ENCODE measurements around the gene VIM.
A peak's percentile ranks its signal among the peaks of the same experiment; 100 is the strongest.

The VIM gene

DNA sequence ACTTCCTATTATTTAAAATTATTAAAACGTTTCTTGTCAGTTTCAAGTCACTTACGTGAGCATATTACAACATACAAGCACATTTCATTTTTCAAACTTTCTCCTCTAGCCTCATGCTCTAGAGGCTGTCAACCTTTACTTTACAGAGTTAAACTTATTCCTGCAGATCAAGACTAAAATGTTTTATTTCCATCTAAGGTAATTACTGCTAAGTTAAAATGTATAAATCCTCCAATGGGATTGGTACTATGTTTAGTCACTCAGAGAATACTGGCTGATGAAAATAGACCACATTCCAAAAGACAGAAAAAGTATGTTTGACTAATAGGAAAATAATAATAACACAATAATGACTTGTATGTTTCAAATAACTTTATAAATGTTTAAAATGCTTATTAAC is 18.2 kb upstream of the VIM start:
- no peak for DNase-seq (ENCODE audit: low spot score)

DNA sequence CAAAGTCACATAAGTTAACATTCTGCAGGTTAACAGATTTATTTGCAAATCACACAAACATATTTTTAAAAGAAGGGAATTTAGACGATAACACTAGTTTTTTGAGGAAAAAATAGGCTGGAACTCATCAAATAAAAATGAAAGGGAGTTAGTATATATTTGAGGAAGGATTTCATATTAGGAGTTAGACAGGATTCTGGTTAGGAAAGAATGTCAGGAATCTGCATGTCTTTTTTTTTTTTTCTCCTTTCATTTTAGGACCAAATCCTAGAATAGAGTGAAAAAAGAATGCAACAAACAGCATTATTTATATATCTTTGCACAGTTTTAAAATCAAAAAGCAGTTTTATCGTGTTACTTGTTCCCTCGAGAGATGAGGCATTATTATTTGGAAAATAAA is 17.7 kb upstream of the VIM start:
- DNase-seq (ENCODE audit: low spot score) = no peak

DNA sequence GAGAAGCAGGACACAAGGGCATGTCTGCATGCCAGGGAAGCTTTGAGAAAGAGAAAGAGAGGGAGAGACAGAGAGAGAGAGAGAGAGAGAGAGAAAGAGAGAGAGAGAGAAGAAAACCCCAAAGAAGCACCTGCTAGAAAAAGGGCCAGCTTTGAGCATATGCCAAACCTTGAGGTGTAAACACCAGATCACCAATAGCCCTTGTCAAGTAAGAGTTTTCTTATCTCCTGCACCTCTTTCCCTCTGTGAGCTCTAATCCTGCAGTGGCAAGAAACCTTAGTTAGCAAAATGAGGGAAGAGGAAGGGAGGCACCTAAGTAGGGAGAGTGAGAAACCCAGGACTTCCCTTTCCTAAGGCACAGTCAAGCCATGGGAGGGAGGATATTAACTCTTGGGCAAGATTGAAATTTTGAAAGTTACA is 15.2 kb upstream of the VIM start:
- no peak for DNase-seq (ENCODE audit: low spot score)

DNA sequence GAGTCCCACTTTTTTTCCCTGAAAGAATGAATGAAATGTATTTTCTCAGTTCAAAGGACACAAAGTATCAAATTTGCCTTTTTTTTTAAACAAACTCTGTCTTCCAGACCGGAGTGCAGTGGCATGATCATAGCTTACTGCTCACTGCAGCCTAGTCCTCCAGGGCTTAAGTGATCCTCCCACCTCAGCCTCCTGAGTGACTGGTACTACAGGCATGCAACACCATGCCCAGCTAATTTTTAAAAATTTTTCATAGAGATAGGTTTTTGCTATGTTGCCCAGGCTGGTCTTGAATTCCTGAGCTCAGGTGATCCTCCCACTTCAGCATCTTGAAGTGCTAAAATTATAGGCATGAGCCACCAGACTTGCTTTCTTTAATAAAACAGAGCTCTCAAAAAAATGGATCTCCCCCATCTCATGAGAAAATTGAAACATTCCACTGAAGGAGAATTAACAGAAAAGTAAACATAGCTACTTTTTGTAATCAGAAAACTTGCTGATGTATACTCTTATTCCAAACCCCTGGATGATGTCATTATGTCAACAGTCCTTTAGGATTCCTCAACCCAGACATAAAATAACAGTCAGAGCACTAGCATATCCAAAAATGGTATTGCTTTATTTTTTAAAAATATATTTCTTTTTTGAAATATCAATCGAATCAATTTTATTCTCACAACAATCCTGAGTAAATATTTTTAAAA is 14.2 kb upstream of the VIM start:
- no peak for DNase-seq (ENCODE audit: low spot score)

DNA sequence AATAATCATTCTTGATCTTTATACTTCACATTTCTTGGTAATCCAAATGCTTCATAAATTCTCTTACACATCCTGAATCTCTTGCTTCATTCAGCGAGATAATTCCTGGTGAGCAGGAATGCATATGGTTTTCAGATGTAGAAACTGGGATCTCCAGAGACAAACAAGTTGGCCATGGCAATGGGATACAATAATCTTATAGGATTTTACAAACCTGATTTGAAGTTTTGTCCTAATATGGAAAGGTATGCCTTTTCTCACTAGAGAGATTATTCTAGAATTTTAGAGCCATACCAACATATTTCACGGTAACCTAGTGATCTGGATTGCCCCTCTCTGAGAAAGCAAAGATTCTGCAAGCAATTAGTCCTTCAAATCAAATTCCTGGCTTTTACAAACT is 13.5 kb upstream of the VIM start:
- DNase-seq (ENCODE audit: low spot score) = no peak

DNA sequence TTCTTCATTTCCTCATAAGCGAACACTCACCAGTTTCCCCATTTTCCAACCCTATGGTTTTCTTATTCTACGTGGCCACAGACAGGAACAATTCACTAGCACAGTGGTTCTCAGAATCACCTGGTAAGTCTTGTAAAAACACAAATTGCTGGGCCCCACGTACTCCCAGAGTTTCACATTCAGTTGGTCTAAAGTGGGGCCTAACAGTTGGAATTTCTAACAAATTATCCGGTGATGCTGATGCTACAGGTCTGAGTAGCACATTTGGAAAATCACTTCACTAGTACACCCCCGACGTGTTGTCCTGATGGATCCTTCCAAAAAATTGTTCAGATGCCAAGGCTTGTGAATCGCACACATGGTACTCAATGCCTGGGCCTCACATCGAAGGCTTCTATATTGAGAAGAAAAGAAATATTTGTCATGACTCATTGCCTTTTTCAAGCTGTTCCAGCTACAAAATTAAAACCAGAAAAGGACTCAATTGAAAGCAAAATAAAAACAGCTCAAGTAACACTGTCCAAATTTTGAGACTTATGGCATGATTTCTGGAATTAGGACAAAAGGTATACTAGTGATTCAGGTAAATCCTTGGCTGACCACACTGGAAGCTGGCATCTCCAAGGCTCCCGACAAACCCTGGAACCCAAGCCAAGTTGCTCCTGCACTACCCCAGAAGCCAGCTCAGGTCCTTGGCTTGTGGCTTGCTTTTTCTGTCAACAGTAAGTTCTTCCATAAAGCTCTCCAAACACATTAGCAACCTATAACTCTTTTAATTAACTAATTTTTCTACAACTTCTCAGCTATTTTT is 12.9 kb upstream of the VIM start:
- DNase-seq (ENCODE audit: low spot score) = no peak

DNA sequence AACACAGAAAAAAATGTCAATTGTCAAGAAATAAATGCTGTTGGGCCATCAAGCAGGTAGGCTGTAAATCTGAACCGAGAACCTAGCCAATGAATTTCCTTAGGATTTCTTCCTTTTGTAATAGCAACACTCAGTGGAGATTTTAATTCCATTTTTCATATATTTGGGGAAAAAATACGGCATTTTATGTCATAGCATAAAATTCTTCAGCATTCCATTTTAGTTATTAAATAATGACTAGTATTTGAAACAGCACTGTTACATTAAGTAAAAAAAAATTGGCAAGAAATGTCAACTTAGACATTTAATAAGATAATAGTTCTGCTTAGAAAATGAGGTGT is 12.3 kb upstream of the VIM start:
- DNase-seq (ENCODE audit: low spot score) = no peak

DNA sequence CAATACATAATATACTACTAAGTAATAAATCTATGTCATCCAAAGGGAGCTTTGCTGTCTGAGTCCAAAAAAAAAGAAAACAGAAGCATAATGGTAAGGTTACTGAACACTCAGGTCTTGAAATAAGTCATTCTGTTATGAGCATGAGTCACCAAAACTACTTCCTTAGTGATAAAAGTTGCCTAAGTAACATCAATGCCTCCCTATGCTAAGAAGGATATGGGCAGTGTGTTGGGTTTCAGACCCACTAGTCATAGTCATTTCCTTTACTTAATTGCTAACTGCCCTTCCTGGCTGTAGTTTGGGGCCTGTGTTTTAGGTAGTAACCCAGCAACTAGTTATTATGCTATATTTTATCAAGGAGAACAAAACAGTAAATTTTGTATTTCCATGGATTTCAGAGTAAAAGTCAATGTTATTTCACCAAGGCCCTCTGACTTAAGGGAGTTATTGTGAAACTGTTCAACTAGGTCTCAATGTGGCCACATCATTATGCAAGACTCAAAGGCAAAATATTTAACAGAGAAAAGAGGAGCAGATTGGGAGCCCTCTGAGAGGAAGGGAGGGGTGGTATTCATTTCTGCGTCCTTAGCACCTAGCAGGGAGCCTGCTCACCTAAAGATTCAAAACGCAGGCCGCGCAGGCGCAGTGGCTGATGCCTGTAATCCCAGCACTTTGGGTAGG is 11.7 kb upstream of the VIM start:
- DNase-seq (ENCODE audit: low spot score) = no peak

DNA sequence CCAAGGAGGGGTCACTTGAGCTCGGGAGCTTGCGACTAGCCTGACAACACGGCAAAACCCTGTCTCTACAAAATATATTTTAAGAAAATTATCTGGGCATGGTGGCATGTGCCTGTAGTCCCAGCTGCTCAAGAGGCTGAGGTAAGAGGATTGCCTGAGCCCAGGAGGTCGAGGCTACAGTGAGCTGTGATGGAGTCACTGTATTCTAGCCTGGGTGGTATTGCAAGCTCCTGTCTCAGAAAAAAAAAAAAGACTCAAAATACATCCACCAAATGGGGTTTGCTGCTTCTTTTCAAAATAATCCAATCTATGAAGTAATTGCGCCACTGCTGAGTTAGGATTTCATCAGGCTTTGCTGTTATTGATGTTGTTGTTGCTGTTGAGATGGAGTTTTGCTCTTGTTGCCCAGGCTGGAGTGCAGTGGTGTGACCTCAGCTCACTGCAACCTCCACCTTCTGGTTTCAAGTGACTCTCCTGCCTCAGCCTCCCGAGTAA is 11.1 kb upstream of the VIM start:
- DNase-seq (ENCODE audit: low spot score) = no peak

DNA sequence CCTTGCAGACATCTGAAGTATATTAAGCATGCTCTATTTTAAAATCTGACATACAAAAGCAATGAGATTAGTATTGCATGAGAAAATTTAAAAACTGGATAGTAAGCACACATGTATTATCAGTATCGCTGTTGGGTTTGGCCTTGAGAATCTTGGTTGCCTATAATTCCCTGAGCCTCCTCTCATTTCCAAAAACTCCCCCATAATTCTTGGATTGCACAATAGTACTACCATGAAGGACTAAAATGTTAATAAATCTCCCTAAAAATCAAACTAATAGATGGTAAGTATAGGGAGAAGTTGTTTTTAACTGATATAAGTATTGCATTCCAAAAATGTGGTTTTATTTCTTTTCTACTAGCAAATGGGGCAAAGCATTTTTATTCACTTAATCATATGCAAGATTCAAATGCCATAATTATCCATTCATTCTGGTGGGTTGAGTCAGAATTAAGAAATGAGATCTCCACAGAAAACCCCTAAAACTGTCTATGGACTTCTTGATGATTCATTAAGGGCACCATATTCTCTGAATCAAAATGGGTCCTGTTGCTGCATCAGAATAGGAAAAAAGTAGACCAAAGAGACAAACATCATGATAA is 10.3 kb upstream of the VIM start:
- no peak for DNase-seq (ENCODE audit: low spot score)

DNA sequence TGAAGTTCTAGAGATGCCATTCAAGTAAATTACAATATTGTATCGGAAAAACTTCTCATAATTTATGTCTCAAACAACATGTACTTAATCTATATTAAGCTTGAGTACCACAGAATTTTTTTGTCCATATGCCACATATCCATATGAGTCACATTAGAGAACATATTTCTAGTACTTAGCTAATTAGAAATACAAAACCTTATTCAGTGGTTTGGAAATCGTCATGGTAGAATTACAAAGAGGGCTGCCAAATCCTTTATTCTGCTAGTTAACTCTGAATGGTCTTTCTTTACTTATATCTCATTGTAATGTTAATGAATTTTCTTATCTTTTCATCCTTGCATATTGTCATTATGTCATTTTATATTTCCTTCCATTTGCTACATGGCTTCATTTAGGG is 9.0 kb upstream of the VIM start:
- no peak for DNase-seq (ENCODE audit: low spot score)

DNA sequence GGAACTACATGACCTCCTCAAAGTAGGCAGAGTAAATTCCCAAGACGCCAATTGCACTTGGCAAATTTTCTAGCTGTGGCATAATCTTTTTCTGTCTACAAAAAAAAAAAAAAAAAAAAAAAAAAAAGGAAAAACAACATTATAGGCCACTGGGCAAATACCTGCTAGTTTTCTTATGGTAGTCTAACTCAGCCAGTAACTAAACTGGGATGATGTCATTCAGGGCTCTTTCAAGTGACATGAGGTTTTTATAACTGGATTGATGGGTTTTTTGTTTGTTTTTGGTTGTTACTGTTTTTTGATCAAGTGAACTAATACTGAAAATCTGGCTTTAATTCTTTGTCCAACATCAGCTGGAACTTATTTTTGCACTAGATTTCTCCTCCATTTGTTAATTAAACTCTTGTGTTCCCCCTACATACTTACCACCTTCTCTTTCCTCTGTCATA is 7.4 kb upstream of the VIM start:
- DNase-seq (ENCODE audit: low spot score) = no peak

DNA sequence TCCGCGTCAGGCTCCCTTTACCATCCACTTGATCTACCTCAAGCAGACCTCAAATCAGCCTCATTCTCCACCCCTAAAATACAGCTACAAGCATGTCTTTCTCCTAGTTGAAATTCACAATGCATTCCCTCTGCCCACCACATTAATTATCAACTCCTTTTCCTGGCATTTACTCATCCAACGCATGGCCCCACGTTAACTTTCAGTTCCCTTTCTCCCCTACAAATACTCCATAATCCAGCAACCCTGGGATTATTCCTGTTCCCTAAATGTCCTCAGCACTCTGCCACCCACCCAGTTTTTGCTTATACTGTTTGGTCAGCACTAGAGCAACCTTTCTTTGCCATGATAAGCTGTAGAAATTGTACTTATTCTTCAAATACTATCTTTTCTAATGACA is 5.7 kb upstream of the VIM start:
- DNase-seq (ENCODE audit: low spot score) = no peak

DNA sequence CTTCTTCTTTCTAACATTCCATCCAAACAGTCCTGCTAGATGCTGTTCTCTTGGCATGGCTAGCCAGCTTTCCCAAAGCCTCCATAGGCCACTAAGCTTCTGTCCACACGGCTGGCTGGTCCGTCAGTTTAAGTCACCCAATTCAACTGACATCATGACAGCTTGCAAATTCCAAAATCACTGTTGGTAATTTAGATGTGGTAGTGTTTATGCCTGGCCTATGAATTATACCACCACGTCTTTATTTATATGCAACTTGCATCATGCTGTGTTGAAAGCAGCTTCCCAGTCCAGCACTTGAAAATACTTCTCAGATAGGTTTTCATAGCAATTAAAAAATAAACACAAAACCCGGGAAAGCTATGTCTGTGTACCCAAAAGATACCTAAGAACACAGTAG is 2.2 kb upstream of the VIM start:
- no peak for DNase-seq (ENCODE audit: low spot score)

DNA sequence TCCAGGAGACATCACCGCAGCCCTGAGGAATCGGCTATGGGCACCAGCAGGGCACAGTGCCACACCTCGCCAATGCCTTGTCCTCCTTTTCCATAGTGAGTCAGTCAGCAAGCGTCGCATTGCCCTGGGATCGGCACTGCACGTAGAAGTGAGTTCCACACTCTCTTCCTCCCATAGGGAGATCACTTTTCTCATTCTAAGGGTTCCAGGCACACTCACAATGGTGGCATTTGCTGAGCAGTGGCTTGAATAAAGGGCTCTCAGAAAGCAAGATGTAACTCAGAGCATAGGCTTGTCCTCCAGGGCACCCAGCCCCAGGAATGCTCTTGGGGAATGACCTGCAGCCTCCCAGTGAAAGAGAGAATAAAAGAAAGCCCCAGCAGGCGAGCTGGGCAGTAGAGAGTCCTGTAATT is 1.1 kb upstream of the VIM start:
- no peak for DNase-seq (ENCODE audit: low spot score)

DNA sequence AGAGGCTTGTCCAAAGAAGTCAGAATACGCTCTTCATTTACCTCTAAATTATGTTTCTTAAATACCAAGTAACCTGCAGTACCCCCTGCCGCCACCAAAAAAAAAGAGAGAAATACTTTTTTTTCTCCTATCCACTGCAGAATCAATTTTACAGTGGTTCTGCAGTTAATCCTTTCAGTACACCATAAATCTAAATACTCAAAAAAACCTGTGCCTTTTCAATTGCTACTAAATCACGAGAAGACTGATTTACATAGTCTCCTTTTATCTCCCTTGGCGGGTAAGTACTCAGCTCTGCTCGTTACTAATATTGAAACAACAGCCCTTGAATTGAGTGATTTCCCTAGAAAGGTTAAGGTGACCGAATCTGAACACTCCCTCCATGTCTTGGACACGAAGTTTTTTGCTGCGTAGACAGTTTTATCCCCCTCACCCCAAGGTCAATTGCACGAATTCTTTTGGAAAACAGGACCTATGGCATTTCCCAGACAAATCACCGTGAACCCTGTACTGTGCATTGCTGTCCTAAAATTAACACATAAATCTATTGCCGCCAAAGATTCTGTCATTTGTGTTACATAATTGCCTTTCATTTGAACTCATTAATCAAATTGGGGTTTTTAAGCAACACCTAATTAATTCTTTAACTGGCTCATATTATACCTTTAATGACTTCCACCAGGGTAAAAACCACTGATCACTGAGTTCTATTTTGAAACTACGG is 512 bp upstream of the VIM start:
- no peak for DNase-seq (ENCODE audit: low spot score)

DNA sequence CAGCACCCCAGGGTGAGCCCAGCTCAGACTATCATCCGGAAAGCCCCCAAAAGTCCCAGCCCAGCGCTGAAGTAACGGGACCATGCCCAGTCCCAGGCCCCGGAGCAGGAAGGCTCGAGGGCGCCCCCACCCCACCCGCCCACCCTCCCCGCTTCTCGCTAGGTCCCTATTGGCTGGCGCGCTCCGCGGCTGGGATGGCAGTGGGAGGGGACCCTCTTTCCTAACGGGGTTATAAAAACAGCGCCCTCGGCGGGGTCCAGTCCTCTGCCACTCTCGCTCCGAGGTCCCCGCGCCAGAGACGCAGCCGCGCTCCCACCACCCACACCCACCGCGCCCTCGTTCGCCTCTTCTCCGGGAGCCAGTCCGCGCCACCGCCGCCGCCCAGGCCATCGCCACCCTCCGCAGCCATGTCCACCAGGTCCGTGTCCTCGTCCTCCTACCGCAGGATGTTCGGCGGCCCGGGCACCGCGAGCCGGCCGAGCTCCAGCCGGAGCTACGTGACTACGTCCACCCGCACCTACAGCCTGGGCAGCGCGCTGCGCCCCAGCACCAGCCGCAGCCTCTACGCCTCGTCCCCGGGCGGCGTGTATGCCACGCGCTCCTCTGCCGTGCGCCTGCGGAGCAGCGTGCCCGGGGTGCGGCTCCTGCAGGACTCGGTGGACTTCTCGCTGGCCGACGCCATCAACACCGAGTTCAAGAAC is 1.1 kb downstream of the VIM start:
- DNase-seq (ENCODE audit: low spot score) = no peak

DNA sequence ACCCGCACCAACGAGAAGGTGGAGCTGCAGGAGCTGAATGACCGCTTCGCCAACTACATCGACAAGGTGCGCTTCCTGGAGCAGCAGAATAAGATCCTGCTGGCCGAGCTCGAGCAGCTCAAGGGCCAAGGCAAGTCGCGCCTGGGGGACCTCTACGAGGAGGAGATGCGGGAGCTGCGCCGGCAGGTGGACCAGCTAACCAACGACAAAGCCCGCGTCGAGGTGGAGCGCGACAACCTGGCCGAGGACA is 1.6 kb downstream of the VIM start:
- DNase-seq (ENCODE audit: low spot score) = no peak

DNA sequence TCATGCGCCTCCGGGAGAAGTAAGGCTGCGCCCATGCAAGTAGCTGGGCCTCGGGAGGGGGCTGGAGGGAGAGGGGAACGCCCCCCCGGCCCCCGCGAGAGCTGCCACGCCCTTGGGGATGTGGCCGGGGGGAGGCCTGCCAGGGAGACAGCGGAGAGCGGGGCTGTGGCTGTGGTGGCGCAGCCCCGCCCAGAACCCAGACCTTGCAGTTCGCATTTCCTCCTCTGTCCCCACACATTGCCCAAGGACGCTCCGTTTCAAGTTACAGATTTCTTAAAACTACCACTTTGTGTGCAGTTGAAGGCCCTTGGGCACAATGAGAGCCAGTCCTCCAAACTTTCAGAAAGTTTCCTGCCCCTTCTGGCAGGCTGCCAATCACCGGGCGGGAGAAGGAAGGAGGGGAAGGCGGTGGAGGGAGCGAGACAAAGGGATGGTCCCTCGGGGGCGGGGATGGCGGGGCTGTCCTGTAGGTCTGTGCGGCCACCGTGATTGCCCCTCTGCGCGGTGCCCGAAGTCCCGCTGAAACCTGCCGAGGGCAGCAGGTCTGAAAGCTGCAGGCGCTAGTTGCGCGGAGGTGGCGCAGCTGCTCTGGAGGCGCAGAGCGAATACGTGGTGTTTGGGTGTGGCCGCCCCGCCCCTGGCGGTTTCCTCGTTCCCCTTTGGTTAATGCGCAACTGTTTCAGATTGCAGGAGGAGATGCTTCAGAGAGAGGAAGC is 2.1 kb downstream of the VIM start:
- DNase-seq (ENCODE audit: low spot score) = peak; percentile 48

DNA sequence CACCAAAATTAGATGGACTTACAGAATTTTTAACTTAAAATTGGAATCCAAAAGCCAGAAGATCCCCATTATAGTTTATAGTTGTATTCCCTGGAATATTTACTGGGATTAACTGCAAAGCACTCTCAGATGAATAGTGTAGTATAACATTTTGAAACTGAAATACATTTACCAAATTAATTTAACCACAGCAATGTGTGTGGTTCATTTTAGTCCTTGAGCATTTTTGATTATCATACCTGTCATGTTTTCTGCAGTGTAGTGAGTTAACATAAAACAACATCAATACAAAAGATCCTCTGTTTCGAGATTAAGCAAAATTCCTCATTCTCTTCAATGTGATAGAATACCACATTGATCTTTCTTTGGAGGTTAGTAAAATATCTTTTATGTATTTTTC is 3.7 kb downstream of the VIM start:
- DNase-seq (ENCODE audit: low spot score) = no peak

Measured in hematopoietic multipotent progenitor cell treated with erythropoietin and hydrocortisone succinate and interleukin-3 and kit ligand, for 17 days (in vitro differentiated cells).